ENCODE measurements around the gene TOMM70.

TOMM70 gene

DNA sequence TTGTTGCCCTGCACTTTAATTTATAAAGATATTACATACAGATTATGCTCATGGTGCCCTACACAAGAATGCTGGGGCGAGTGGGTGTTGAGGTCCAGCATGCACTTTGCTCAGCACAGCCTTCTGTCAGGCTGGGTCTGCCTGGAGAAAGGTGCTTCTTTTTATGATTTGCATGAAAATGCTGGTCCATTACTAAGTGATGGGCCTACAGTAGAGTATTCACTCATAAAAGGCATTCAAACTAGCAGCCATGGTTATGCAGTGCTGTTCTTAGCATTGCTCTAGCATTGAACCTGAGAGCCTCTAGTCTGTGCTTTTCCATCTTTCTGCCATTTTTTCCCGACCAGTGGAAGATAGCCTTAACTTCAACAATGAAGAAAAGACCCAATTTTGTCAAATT, 12.7 kb upstream of the TOMM70 start:
- DNase-seq = no peak
- intact Hi-C loops (cut with DNase I) = no loop called here

DNA sequence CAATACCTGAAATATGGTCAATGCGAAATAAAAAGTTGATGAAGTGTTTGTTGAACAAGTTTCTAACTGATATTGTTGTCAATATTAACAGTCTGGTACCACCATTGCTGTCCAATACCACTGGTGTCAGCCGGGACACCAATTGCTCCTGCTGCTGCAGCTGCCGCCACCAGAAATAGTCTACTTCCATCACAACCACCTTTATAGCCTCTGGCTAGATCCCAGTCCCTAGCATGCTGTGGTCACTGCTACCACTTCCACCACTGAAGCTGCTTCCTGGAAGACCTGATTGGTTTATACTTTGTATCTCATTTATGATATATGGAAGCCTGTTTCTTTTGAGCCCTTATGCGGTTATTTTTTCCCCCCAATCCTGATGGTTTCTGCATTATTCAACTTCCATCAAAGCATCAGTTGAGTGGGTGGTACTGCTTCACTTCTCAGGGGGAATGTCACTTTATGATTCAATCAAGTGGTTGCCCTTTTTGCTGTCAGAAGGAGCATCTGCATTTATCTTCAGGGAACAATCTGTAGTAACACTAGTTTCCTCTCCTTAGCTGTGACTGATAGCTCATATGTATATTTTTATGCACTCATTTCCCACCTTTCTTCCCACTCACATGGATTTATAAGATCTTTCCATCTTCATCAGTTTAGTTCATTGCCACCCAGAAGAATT, 12.2 kb upstream of the TOMM70 start:
- peak in 6 of 42 donors; percentile 33 to 63 (median 42) for DNase-seq
- intact Hi-C loops (cut with DNase I) = no loop called here

DNA sequence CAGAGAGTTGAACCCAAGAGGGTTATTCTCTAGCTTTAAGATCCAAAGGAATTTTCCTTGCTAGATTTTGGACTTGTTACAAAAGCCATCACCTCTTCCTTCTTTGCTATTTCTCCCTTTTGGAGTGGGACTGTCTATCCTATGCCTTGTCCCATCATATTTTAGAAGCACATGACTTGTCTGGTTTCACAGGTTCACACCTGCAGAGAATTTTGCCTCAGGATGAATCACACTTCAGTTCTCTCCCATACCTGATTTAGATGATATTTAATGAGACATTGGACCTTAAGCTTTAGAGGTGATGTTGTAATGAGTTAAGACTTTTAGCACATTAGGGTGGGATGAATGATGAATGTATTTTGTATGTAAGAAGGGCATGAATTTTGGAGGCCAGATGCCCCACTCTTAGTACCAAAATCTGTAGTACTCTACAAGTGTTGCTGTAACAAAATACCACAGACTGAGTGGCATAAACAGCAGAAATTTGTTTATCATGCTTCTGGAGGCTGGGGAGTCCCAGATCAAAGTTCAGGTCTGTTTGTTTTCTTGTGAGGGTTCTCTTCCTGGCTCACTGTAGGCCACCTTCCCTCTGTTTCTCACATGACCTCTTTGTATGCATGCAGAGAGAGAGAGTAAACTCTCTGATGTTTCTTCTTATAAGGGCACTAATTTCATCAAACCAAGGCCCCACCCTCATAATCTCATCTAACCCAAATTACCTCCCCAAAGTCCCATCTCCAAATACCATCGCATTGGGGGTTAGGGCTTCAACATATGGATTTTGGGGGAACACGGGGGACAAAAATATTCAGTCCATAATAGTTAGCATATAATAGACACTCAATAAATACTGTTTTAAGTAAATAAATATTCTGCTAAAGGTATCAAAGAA, 10.4 kb upstream of the TOMM70 start:
- intact Hi-C loops (cut with DNase I) = no loop called here
- no peak for DNase-seq

DNA sequence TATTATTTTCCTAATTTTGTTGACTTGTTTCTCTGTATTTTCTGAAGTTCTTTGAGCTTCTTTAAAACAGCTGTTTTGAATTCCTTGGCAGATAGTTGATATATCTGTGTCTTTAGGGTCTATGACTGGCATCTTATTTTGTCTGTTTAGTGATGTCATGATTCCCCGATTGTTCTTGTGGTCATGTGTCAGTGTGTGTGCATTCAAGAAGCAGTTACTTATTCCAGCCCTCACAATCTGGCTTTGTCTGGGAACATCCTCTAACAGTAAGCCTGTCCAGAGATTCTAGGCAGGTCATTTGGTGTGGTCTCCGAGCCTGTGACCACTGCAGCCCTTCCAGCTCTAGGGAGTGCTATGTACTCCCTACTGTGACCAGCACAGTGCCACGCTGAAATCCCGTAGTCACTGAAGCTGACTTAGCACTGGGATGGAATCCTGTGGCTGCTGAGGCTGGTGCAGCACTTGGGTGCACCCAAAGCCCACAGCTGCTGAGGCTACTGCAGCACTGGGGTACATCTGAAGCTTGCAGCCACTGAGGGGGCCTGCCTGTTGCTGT, 7.2 kb upstream of the TOMM70 start:
- DNase-seq = no peak
- intact Hi-C loops (cut with DNase I) = no loop called here

DNA sequence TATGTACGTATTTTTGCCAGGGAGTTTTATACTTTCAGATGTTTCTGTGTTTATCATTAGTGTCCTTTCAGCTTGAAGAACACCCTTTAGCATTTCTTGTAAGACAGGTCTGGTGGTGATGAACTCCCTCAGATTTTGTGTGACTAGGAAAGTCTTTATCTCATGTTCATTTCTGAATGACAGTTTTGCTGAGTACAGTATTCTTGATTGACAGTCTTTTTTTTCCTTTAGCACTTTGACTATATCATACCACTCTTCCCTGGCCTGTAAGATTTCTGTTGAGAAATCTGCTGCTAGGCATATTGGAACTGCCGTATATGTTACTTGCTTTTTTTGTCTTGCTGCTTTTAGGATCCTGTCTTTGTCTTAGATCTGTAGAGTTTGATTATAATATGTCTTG, 6.3 kb upstream of the TOMM70 start:
- intact Hi-C loops (cut with DNase I) = no loop called here
- DNase-seq = no peak

DNA sequence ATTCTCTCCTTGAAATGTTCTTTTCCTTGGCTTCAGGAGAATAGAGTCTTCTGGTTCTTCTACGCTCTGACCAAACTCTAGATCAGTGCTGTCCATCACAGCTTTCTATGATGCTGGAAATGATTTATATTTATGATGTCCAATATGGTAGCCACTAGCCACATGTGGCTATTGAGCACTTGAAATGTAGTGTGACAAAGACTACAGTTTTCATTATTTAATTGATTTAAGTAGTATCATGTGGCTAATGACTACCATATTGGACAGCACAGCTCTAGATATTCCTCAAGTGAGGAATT, 3.3 kb upstream of the TOMM70 start:
- DNase-seq = no peak
- intact Hi-C loops (cut with DNase I) = loop anchor here (5.0 kb wide), 1 partner anchor 303 kb away; the partner anchor contains the start of gene TFG

DNA sequence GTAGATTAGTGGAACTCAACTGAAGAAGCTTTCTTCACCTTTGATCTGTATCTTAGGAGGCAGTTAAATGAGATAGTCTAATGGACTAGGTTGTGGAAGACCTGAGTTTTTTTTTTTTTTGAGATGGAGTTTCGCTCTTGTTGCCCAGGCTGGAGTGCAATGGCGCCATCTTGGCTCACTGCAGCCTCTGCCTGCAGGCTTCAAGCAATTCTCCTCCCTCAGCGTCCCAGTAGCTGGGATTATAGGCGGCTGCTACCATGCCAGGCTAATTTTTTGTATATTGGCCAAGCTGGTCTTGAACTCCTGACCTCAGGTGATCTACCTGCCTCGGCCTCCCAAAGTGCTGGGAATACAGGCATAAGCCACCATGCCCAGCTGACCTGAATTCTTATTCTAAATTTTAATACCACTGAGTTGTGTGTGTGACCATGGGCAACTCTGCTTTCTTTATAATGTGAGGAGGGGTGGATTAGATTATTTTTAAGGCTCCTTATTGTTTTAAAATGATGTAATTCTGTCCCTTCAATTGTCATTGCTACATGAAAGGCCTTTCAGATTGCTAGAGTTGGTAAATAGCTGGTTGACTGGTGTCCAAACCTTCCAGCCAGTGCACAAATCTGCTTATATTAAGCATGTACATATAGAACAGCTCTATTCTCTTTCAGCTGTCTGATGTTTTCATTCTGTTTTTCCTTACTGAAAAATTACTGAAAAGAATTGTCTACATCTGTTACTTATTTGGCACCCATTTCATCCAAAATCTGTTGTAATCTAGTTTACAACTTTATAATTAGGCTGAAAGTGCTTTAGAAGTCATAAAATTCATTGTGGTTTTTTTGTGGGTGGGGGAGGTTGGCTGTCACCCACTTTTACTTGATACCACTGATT, 2.7 kb upstream of the TOMM70 start:
- intact Hi-C loops (cut with DNase I) = loop anchor here (5.0 kb wide), 1 partner anchor 304 kb away; the partner anchor contains the start of gene TFG
- DNase-seq = peak in 5 of 42 donors; percentile 10 to 40 (median 36)

DNA sequence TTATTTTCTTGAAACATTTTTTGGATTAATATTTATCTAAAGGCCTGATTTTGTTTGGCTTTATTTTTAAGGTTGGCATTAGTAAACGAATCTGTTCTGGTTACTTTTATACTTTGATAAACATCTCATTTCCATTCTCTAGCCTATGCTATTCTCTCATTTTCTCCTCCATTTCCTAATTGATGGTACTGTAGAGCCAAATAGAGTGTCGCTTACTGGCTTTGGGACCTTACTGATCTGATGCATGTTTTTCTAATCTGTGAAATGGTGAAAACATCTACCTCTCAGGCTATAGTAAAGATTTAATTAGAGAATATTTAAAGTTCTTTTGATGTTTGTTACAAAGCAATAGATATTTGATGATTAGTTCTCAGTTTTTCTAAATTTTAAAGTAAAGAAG, 2.0 kb upstream of the TOMM70 start:
- DNase-seq = no peak
- intact Hi-C loops (cut with DNase I) = loop anchor here (5.0 kb wide), 1 partner anchor 304 kb away; the partner anchor contains the start of gene TFG

DNA sequence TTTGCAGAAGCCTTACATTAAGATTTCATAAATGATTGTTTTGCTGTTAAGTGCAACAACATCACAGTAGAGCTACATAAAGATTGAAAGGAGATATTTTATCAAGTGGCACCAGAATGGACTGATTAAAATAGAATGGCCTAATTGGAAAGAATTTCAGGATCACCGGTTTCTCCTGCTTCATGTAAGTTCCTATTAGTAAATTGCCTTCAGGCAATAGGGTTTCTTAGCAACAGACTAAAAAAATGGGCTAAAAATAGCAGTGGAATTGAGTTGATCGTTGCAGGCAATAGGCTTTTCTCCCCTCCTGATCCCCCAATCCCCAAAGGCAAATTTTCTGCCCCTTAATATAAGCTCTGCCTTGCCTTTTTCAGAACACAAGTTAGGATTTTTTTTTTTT, 1.4 kb upstream of the TOMM70 start:
- DNase-seq = peak in 2 of 42 donors; percentile 32 to 44
- intact Hi-C loops (cut with DNase I) = loop anchor here (5.0 kb wide), 1 partner anchor 305 kb away; the partner anchor contains the start of gene TFG

DNA sequence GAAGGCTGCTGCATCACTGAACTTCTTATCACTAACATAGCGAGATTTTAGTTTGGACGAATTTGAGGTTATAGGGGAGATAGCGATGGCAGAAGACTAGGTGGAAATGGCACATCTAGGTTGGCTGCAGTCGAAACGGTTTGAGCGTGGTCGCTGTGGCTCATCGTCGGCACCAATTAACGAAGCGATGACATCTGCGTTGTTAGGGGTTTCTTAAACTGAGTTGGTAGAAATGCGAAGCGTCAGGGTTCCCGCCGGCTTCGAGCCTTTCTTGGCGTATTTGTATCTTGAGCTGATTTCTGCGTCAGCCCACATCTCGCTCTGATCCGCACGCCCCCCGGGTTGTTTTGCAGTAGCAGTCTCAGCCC, 769 bp upstream of the TOMM70 start:
- intact Hi-C loops (cut with DNase I) = loop anchor here (5.0 kb wide), 1 partner anchor 306 kb away; the partner anchor contains the start of gene TFG
- DNase-seq = peak; percentile 17 to 79 (median 58)

DNA sequence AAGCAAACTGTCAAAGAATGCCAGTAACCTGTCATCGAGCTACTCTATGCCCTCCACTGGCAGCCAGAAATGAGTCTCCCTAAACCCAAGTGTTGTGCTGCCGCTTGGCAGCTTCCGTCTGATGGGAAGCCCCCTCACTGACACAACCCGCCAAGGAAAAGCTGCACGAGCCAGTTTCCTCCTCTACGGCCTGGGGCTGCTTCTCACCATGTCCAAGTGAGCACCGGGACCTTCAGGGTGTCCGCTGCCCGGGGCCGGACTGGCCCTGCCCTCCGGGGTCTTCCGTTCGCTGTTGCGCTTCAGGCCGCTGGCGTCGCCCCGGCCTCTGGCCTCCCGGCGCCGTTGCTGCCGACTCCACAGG, 490 bp downstream of the TOMM70 start:
- DNase-seq = peak in 12 of 42 donors; percentile 15 to 56 (median 30)
- intact Hi-C loops (cut with DNase I) = loop anchor here (5.0 kb wide), 1 partner anchor 307 kb away; the partner anchor contains the start of gene TFG

DNA sequence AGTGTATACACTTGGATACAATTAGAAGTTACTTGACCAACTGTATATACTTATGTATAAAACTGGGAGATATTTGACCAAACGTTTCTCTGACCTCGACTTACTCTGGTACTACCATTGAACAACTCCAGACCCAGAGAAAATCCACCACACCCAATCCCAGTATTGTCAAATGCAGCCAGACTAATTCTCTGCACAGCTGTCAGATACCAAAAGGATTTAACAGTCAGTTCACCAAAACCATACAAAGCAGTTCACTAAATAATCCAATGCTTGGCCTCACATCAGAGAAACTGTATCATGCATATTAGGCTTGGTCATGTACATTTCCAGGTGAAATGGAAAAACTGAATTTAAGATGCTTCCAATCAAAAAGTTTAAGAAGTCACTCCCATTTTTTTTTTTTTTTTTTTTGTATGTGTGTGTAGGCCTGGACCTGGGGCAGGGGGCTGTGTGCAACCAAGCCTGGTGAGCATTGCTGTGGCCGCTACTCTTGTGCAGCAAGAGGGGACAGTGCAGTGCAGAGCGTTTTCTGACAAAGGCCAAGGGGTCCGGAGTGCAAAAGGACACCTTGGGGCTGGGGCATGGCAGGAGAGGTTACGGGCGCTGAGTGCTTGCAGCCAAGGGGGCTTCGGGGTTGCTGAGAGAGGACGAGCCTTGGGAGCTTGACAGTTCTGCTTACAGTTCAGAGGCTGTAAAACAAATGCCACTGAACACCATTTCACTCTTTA, 1.4 kb downstream of the TOMM70 start:
- DNase-seq = peak in 1 of 42 donors; percentile 35
- intact Hi-C loops (cut with DNase I) = loop anchor here (5.0 kb wide), 1 partner anchor 308 kb away; the partner anchor contains the start of gene TFG

DNA sequence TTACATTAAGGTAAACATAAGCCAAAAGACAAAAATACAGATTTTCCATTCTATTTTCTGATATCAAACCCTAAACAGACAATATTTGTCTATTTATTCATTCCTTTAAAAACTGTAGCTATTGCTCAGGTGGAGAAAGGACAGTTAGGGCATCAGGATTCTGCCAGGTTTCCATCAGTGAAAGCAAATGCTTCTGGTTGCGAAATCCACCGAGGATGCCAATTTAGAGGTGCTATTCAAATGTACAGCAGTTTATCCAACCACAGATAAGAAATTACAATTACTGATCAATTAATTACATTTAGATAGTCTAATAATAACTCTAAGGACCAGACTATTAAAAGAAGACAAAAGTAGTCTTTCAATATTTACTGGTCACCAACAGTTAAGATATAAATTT, 3.9 kb downstream of the TOMM70 start:
- DNase-seq = no peak
- intact Hi-C loops (cut with DNase I) = no loop called here

DNA sequence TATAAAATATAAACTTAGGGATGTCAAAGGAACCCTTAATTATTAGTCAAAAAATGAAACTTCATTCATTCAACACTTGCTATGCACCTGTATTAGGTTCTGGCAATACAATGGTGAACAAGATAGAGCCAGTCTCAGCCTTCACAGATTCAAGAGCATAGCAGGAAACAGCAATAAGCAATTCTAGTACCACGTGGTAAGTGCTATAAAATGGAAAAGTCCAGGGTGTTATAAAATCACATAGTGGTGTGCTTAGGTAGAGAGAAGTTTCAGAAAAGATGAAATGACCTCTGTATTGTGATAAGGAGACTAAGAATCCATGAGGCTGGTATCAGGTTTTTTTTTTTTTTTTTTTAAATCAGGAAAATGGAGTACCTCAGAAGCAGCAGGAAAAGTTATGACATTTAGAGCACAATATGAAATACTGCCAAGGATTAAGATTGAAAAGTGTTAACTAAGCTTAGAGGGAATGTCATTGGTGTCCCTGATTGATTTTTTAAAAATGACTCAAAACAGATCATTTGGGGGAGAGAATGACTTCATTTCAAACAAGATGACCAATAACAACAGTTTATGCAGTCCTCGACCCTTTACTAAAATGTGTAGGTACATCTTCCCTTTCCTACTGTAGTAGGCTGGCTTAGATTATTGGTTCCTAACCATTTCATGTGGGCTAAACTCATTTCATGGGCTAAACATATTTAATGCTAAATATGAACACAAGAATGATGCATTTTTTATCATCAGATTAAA, 5.0 kb downstream of the TOMM70 start:
- intact Hi-C loops (cut with DNase I) = no loop called here
- DNase-seq = no peak

DNA sequence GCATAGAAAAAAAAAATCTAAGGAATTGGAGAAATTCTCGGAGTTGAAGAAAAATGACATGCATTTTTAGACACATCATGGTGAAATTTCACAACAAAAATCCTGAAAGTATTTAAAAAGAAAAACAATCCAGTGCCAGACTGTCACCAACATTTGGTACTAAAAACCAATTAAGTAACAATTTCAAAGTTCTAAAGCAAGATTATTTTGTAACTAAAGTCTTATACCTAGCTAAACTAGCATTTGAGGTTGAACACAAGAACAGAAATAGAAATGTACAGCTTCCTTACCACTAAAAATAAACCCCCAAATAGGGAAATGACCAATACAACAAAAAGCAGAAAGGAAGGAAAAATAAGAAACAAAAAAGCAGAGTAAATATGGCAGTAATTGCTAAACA, 11.9 kb downstream of the TOMM70 start:
- DNase-seq = no peak
- intact Hi-C loops (cut with DNase I) = no loop called here

DNA sequence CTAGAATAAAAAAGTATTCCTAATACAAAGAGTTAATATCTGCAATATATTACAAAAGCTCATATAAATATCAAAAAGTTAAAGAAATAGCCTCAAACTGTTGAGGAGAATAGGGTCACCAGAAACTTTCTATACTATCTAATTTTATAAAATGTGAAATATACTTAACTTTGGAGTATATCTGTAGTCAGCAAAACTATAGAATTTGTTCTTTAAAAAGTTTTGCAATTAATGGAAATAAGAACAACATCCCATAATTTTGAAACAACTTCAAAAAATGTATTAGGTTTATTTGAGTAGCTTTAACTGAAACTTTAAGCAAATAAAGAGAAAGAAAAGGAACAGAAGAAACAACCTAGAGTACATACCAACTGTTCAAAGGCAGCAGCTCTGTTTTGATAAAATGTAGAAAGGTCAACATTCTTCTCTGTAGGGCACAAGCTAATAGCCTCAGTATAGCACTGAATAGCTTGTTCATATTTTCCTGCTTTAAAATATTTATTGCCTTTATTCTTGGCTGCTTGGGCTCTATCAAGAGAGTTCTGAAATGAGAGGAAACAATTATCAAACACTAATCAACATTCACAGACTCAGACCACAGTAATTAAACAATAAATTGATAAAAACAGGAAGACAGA, 14.3 kb downstream of the TOMM70 start:
- DNase-seq = no peak
- intact Hi-C loops (cut with DNase I) = no loop called here
